ENCODE results near the gene NEK6. TPM values are rescaled to one million over a fixed set of nuclear protein-coding genes. Genes with fewer than 3 reads are reported as not detected.

Gene NEK6
- total and polyA plus RNA-seq, 9 of the 15 experiments (the other 6 are each of a cell fraction or from before 2014, with no cell fraction given): 3.1 to 19.0 (median 8.4) TPM

DNA sequence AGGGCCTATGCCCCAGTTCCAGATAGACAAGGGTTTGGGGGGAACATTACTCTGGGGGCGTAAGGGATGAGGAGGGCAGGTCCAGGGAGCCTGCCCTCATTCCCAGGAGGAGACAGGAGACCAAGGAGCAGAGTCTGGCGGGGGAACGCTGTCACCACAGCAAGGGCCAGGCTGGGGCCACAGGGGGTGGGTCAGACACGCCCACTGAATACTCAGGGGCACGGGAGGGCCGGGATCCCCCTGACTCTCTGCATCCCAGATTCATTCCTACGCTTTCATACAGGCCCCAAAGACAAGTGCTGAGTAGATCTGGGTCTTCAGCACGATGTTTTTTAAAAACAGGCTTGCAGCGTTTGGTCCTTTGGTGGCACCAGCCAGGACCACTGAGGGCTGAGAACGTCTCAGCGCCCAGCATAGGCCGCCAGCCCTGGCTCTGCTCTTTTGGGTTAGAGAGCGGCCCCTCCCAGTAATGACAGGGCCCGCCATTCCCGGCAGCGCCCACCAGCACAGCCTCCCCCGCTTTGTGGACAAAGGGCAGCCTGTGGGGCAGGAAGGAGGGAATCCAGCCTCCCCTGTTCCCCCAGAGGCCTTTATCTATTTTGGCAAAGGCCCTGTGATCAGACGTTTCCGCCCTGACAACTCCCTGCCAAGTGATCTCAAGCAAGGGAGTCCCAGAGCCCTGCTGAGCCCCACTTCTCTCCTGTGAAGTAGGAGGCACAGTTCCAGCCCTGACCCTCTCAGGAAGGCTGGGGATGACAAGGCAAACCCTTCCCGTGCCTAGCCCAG lies 24.9 kb downstream of the NEK6 start (continued):
- TF ChIP-seq, protein P1, sequence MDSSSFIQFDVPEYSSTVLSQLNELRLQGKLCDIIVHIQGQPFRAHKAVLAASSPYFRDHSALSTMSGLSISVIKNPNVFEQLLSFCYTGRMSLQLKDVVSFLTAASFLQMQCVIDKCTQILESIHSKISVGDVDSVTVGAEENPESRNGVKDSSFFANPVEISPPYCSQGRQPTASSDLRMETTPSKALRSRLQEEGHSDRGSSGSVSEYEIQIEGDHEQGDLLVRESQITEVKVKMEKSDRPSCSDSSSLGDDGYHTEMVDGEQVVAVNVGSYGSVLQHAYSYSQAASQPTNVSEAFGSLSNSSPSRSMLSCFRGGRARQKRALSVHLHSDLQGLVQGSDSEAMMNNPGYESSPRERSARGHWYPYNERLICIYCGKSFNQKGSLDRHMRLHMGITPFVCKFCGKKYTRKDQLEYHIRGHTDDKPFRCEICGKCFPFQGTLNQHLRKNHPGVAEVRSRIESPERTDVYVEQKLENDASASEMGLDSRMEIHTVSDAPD (CRISPR knock-in tag; IDR thresholded peaks at IDR 0.05): no peak
- TF ChIP-seq GABPA (tag; conservative IDR thresholded peaks at IDR 0.05; ENCODE audit: low read depth): peak; percentile 43; the same call in 1 of the 2 replicates
- peak; percentile 34; the same call in 1 of the 2 replicates for TF ChIP-seq LCOR (CRISPR knock-in tag; IDR thresholded peaks at IDR 0.05)
- no peak for TF ChIP-seq LARP7 (IDR thresholded peaks at IDR 0.05)
- TF ChIP-seq TRIM24 (IDR thresholded peaks at IDR 0.05): 0 out of 4 replicates have a peak, but pooled peaks of 1 of the 2 experiments have one; percentile 19
- peak; percentile 32; the same call in 1 of the 2 replicates for TF ChIP-seq SOX6 (IDR thresholded peaks at IDR 0.05)
- peak; percentile 36; the same call in 1 of the 2 replicates for TF ChIP-seq CTBP1 (IDR thresholded peaks at IDR 0.05; ENCODE audit: borderline replicate concordance)
- TF ChIP-seq, protein P2, sequence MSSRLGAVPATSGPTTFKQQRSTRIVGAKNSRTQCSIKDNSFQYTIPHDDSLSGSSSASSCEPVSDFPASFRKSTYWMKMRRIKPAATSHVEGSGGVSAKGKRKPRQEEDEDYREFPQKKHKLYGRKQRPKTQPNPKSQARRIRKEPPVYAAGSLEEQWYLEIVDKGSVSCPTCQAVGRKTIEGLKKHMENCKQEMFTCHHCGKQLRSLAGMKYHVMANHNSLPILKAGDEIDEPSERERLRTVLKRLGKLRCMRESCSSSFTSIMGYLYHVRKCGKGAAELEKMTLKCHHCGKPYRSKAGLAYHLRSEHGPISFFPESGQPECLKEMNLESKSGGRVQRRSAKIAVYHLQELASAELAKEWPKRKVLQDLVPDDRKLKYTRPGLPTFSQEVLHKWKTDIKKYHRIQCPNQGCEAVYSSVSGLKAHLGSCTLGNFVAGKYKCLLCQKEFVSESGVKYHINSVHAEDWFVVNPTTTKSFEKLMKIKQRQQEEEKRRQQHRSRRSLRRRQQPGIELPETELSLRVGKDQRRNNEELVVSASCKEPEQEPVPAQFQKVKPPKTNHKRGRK (tag; IDR thresholded peaks at IDR 0.05): no peak
- TF ChIP-seq, protein P3, sequence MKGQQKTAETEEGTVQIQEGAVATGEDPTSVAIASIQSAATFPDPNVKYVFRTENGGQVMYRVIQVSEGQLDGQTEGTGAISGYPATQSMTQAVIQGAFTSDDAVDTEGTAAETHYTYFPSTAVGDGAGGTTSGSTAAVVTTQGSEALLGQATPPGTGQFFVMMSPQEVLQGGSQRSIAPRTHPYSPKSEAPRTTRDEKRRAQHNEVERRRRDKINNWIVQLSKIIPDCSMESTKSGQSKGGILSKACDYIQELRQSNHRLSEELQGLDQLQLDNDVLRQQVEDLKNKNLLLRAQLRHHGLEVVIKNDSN (CRISPR knock-in tag; IDR thresholded peaks at IDR 0.05): 0 out of 2 replicates have a peak, but pooled peaks have one; percentile 13
- TF ChIP-seq KLF6 (CRISPR knock-in tag; IDR thresholded peaks at IDR 0.05; ENCODE audit: borderline replicate concordance): peak; percentile 42; the same call in 1 of the 2 replicates
- TF ChIP-seq ZBTB7A (IDR thresholded peaks at IDR 0.05; ENCODE audit: borderline replicate concordance, control insufficient read depth, low read depth, low read length): peak; percentile 45; the same call in 1 of the 2 replicates
- peak; percentile 80 for TF ChIP-seq SMAD4 (CRISPR knock-in tag; conservative IDR thresholded peaks at IDR 0.05)
- peak; percentile 71 for TF ChIP-seq ETV1 (tag; conservative IDR thresholded peaks at IDR 0.05; ENCODE audit: low read depth)
- peak; percentile 35 for TF ChIP-seq BHLHE40 (IDR thresholded peaks at IDR 0.05; ENCODE audit: low read length)
- 0 out of 2 replicates have a peak, but pooled peaks have one; percentile 49 for TF ChIP-seq ZNF175 (CRISPR knock-in tag; IDR thresholded peaks at IDR 0.05; ENCODE audit: low read depth)
- peak in 1 of 2 experiments; percentile 86; a peak in 2 of 4 replicates for TF ChIP-seq MAZ (CRISPR knock-in tag; conservative IDR thresholded peaks at IDR 0.05 in 1 of 2, IDR thresholded peaks at IDR 0.05 in 1 of 2)
- no peak for TF ChIP-seq MTF1 (CRISPR knock-in tag; IDR thresholded peaks at IDR 0.05; ENCODE audit: borderline replicate concordance)
- TF ChIP-seq, protein P4, sequence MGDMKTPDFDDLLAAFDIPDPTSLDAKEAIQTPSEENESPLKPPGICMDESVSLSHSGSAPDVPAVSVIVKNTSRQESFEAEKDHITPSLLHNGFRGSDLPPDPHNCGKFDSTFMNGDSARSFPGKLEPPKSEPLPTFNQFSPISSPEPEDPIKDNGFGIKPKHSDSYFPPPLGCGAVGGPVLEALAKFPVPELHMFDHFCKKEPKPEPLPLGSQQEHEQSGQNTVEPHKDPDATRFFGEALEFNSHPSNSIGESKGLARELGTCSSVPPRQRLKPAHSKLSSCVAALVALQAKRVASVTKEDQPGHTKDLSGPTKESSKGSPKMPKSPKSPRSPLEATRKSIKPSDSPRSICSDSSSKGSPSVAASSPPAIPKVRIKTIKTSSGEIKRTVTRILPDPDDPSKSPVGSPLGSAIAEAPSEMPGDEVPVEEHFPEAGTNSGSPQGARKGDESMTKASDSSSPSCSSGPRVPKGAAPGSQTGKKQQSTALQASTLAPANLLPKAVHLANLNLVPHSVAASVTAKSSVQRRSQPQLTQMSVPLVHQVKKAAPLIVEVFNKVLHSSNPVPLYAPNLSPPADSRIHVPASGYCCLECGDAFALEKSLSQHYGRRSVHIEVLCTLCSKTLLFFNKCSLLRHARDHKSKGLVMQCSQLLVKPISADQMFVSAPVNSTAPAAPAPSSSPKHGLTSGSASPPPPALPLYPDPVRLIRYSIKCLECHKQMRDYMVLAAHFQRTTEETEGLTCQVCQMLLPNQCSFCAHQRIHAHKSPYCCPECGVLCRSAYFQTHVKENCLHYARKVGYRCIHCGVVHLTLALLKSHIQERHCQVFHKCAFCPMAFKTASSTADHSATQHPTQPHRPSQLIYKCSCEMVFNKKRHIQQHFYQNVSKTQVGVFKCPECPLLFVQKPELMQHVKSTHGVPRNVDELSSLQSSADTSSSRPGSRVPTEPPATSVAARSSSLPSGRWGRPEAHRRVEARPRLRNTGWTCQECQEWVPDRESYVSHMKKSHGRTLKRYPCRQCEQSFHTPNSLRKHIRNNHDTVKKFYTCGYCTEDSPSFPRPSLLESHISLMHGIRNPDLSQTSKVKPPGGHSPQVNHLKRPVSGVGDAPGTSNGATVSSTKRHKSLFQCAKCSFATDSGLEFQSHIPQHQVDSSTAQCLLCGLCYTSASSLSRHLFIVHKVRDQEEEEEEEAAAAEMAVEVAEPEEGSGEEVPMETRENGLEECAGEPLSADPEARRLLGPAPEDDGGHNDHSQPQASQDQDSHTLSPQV (IDR thresholded peaks at IDR 0.05): peak; percentile 63
- TF ChIP-seq ZNF583 (CRISPR knock-in tag; IDR thresholded peaks at IDR 0.05): 0 out of 2 replicates have a peak, but pooled peaks have one; percentile 25

Data from K562 (cell line).